ENCODE data around the gene IQCB1. TPM values are rescaled to one million over a fixed set of nuclear protein-coding genes. Genes with fewer than 3 reads are reported as not detected.

Gene IQCB1
- total and polyA plus RNA-seq, 3 donors from 2014 or later: 33.6 to 39.3 (median 37.0) TPM

- Histone ChIP-seq H3K9me3 (no peaks in the 10 kb centered on the region), H3K4me3 (no peak overlapping the region), H3K27me3 (no peaks in the 10 kb centered on the region), H3K4me1 (no peaks in the 10 kb centered on the region), H3K27ac (no peak overlapping the region), H3K36me3 (ENCODE audit: low read depth, missing control alignments) (no peaks in the 10 kb centered on the region)
- TF ChIP-seq CTCF (IDR thresholded peaks at IDR 0.05): no peak
- no peak for TF ChIP-seq POLR2A (IDR thresholded peaks at IDR 0.05)
- WGBS, 2 donors: 93 to 95% methylated on average over 2 of the region's 2 CpGs
- intact Hi-C loops (cut with DNase I; ENCODE audit: low total_unique reads): no loop called here
- no peak for DNase-seq
Observed at GRCh38 chr3:121852256-121852655, 17.4 kb upstream of the IQCB1 start.

- H3K9me3 ChIP-seq: no peaks in the 10 kb centered on the region
- WGBS, 2 donors: 93 to 95% methylated on average over 7 of the region's 7 CpGs
- no peaks in the 10 kb centered on the region for H3K27me3 ChIP-seq
- H3K36me3 ChIP-seq (ENCODE audit: low read depth, missing control alignments): no peaks in the 10 kb centered on the region
- DNase-seq: no peak
- TF ChIP-seq POLR2A (IDR thresholded peaks at IDR 0.05) (no peak), CTCF (IDR thresholded peaks at IDR 0.05) (no peak)
- intact Hi-C loops (cut with DNase I; ENCODE audit: low total_unique reads): no loop called here
- H3K27ac ChIP-seq: no peak overlapping the region
- H3K4me1 ChIP-seq: no peaks in the 10 kb centered on the region
- H3K4me3 ChIP-seq: no peak overlapping the region
Observed at GRCh38 chr3:121844892-121845291, 10.0 kb upstream of the IQCB1 start.

- no peak overlapping the region for H3K4me3 ChIP-seq
- no peak for TF ChIP-seq POLR2A (IDR thresholded peaks at IDR 0.05)
- no peak for TF ChIP-seq CTCF (IDR thresholded peaks at IDR 0.05)
- 75 to 87% methylated on average over 23 of the region's 23 CpGs for WGBS, 2 donors
- intact Hi-C loops (cut with DNase I; ENCODE audit: low total_unique reads): no loop called here
- H3K9me3 ChIP-seq: no peaks in the 10 kb centered on the region
- DNase-seq: no peak
- H3K27ac ChIP-seq: no peak overlapping the region
- H3K36me3 ChIP-seq (ENCODE audit: low read depth, missing control alignments): no peaks in the 10 kb centered on the region
- no peaks in the 10 kb centered on the region for H3K4me1 ChIP-seq
- H3K27me3 ChIP-seq: no peaks in the 10 kb centered on the region
Observed at GRCh38 chr3:121839962-121840361, 5.1 kb upstream of the IQCB1 start.

- intact Hi-C loops (cut with DNase I; ENCODE audit: low total_unique reads): no loop called here
Observed at GRCh38 chr3:121836481-121836880, 1.6 kb upstream of the IQCB1 start.

More at GRCh38 chr3:121836481-121836880, 1.6 kb upstream of the IQCB1 start:
- TF ChIP-seq POLR2A (IDR thresholded peaks at IDR 0.05) (no peak), CTCF (IDR thresholded peaks at IDR 0.05) (no peak)
- peaks cover 4% of the 10 kb centered on the region for H3K4me1 ChIP-seq
- H3K36me3 ChIP-seq (ENCODE audit: low read depth, missing control alignments): no peaks in the 10 kb centered on the region
- no peak overlapping the region for H3K27ac ChIP-seq
- H3K4me3 ChIP-seq: no peak overlapping the region
- no peaks in the 10 kb centered on the region for H3K27me3 ChIP-seq
- DNase-seq: no peak
- H3K9me3 ChIP-seq: no peaks in the 10 kb centered on the region
- 28 to 78% methylated on average over 3 of the region's 3 CpGs for WGBS, 2 donors
